Astrocyte (in vitro differentiated cells and primary cell): Measurements from ENCODE around the gene RTN4.

Experiments
- CTCF ChIP-seq: IDR thresholded peaks from 2 replicates; pipeline ENCODE4 v1.5.1; 2011; ENCODE audit warnings: low read depth, mild to moderate bottlenecking, inconsistent platforms, low read length, moderate library complexity; ENCODE audit not compliant: insufficient read depth
- EZH2 ChIP-seq: IDR thresholded peaks from 2 replicates; pipeline ENCODE4 v1.6.1; 2012; ENCODE audit warnings: mild to moderate bottlenecking, low read length, inconsistent platforms; ENCODE audit not compliant: insufficient read depth

GRCh38 chr2:55059793-55060192, 9.5 kb upstream of the RTN4 start:
- TF ChIP-seq CTCF = no peak
- no peak for TF ChIP-seq EZH2
